Choroid plexus epithelial cell (primary cell): ENCODE data around the gene COMP.
"Not testable (repeated sequence)": the region's sequence is repeated elsewhere in the genome, so short reads cannot be mapped to it uniquely, and the experiment has no call there.

Experiments used
- DNase-seq: peaks from one replicate; pipeline ENCODE4 v3.0.0-alpha.2; 2010; ENCODE audit warnings: low read depth
- H3K4me3 ChIP-seq: 2 replicates; pipeline ENCODE4 v1.5.1; 2011; ENCODE audit warnings: low read depth, mild to moderate bottlenecking, control low read depth, low read length, moderate library complexity
- TF ChIP-seq, protein P1 (sequence below): conservative IDR thresholded peaks from 2 replicates; pipeline ENCODE4 v1.5.1; 2011; ENCODE audit warnings: low read depth, mild to moderate bottlenecking, control low read depth, inconsistent platforms, low read length, moderate library complexity

Gene COMP

GRCh38 chr19:18737337-18737953 is 53.7 kb downstream of the COMP start:
- no peak for DNase-seq
- TF ChIP-seq, protein P1, sequence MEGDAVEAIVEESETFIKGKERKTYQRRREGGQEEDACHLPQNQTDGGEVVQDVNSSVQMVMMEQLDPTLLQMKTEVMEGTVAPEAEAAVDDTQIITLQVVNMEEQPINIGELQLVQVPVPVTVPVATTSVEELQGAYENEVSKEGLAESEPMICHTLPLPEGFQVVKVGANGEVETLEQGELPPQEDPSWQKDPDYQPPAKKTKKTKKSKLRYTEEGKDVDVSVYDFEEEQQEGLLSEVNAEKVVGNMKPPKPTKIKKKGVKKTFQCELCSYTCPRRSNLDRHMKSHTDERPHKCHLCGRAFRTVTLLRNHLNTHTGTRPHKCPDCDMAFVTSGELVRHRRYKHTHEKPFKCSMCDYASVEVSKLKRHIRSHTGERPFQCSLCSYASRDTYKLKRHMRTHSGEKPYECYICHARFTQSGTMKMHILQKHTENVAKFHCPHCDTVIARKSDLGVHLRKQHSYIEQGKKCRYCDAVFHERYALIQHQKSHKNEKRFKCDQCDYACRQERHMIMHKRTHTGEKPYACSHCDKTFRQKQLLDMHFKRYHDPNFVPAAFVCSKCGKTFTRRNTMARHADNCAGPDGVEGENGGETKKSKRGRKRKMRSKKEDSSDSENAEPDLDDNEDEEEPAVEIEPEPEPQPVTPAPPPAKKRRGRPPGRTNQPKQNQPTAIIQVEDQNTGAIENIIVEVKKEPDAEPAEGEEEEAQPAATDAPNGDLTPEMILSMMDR, result no peak
- no peak overlapping the region for H3K4me3 ChIP-seq

- TF ChIP-seq, protein P1, result no peak
- DNase-seq, result no peak
- H3K4me3 ChIP-seq, result no peak overlapping the region
Measured at GRCh38 chr19:18736415-18737336, 54.4 kb downstream of the COMP start.

- no peak for DNase-seq
- no peak overlapping the region for H3K4me3 ChIP-seq
- TF ChIP-seq, protein P1, result no peak
Measured at GRCh38 chr19:18735752-18736151, 55.4 kb downstream of the COMP start.

- TF ChIP-seq, protein P1, result no peak
- H3K4me3 ChIP-seq, result no peak overlapping the region
- no peak for DNase-seq
Measured at GRCh38 chr19:18735324-18735723, 55.8 kb downstream of the COMP start.

DNA sequence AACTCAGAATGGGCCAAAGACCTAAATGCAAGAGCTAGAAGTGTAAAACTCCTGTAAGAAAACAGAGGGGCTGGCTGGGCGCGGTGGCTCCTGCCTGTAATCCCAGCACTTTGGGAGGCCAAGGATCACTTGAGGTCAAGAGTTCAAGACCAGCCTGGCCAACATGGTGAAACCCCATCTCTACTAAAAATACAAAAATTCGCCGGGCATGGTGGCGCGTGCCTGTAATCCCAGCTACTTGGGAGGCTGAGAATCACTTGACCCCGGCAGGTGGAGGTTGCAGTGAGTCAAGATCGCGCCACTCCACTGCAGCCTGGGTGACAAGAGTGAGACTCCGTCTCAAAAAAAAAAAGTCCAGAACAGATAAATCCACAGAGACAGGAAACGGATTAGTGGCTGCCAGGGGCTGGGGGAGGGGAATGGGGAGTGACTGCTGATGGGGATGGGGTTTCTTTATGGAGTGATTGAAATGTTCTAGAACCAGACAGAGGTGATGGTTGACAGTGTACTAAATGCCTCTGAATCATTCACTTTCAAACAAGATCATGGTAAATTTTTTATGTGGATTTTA is 57.3 kb downstream of the COMP start:
- H3K4me3 ChIP-seq, DNase-seq: not testable (repeated sequence)

DNA sequence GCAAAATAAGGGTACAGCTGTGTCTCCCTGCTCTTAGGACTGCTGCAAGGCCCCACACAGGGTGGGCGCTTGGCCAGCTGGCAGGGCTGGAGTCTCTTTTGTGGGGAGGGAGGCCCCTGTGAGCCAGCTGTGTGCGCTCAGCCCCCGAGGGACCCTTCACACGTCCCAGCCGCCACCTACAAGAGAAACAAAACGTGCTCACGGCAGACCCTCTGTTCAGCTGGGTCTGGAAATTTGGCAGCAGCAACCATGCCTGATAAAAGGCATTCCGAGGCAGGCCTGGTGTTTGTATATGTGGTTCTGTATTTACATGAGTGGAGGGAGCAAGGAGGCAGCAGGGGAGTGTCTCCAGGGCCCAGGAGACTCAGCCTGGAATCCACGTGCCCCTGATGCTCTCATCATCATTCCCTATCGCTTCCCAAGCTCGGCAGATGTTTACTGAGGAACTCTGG is 57.9 kb downstream of the COMP start:
- H3K4me3 ChIP-seq, result no peak overlapping the region
- peak; percentile 79 for DNase-seq
- TF ChIP-seq, protein P1, result no peak
